Motor neuron (in vitro differentiated cells): Measurements from ENCODE around the gene SPARCL1. TPM values are rescaled to one million over a fixed set of nuclear protein-coding genes. Genes with fewer than 3 reads are reported as not detected.

Experiments
- ATAC-seq, 8 experiments: fragments of 200-7000 bp; cut with Tn5 transposase; replicated peaks in 6 of 8; 2 replicates each; pipeline ENCODE4 v1.8.0; 2021; ENCODE audit warnings: mild to moderate bottlenecking in 8 of 8, moderate library complexity in 8 of 8
- H3K27ac ChIP-seq, 2 donors: fragments of 250-450 bp; sonication (Bioruptor Pico); 2 replicates each; pipeline ENCODE4 v1.9.0; 2021; ENCODE audit warnings: antibody characterized with exemption in 2 of 2, mild to moderate bottlenecking in 2 of 2, moderate library complexity in 1 of 2
- H3K4me1 ChIP-seq, 2 donors: fragments of 250-450 bp; sonication (Bioruptor Pico); replicated peaks in 1 of 2; 2 replicates each; pipeline ENCODE4 v1.6.1; 2021; ENCODE audit warnings: antibody characterized with exemption in 2 of 2, mild to moderate bottlenecking in 2 of 2, moderate library complexity in 1 of 2
- H3K4me3 ChIP-seq, 5 donors: fragments of 250-450 bp; sonication (Bioruptor Pico); 2 replicates each; pipeline ENCODE4 v1.9.0; 2021; ENCODE audit warnings: antibody characterized with exemption in 5 of 5, mild to moderate bottlenecking in 5 of 5, moderate library complexity in 4 of 5
- WGBS, 10 experiments: fragments of 450-650 bp; shearing (Covaris generic); methylation state at CpG; one replicate each; pipeline ENCODE4 v1.0.0; 2022; 5-methylcytosine and 5-hydroxymethylcytosine counted together
- in situ Hi-C, 9 experiments: fragments of 400-800 bp; cut with MboI; loops; one replicate each; pipeline ENCODE4 v1.15.0; 2021; ENCODE audit warnings: low sequenced_read_pairs in 9 of 9, low pct_unique_long_range_greater_than_20kb in 2 of 9; ENCODE audit not compliant: unreplicated experiment in 9 of 9
- total RNA-seq, 8 experiments: library from RNA; unstranded; fragments of 300-600 nt; gene quantifications; 2 replicates each; pipeline versions ENCODE4 v1.2.3 to v1.2.4, GENCODE V29; 2022

The SPARCL1 gene
- total RNA-seq, 8 experiments from 2014 or later: 0.36 to 473 (median 7.8) TPM

- H3K27ac ChIP-seq: no peak overlapping the region
- H3K4me1 ChIP-seq: no peaks in the 10 kb centered on the region
- H3K4me3 ChIP-seq: no peak overlapping the region
- 4 to 100% (median 86%) methylated on average over 1 to 5 of the region's 5 CpGs for WGBS, 10 experiments
- in situ Hi-C loops: loop anchor here in 1 of 9 experiments (25.0 kb wide), 1 partner anchor 431 kb away; the partner anchor contains the start of gene SPP1
- ATAC-seq: peak in 3 of 8 experiments; percentile 28 to 96 (median 88)
These were observed 26.8 kb upstream of the SPARCL1 start for GRCh38 chr4:87555773-87556619.

GRCh38 chr4:87553182-87553581 is 24.0 kb upstream of the SPARCL1 start:
- no peak for ATAC-seq
- 48 to 92% (median 73%) methylated on average over 2 to 4 of the region's 4 CpGs; no CpG with 5 or more reads in 1 of the 10 experiments for WGBS, 10 experiments
- Histone ChIP-seq H3K27ac (no peak overlapping the region), H3K4me3 (no peak overlapping the region), H3K4me1 (no peaks in the 10 kb centered on the region)
- in situ Hi-C loops: loop anchor here in 1 of 9 experiments (25.0 kb wide), 1 partner anchor 434 kb away; the partner anchor contains the start of gene SPP1

- no peak for ATAC-seq
- in situ Hi-C loops: loop anchor here in 1 of 9 experiments (25.0 kb wide), 1 partner anchor 436 kb away; the partner anchor contains the start of gene SPP1
- 20 to 100% (median 58%) methylated on average over 1 to 3 of the region's 3 CpGs; no CpG with 5 or more reads in 1 of the 10 experiments for WGBS, 10 experiments
- no peaks in the 10 kb centered on the region for H3K4me1 ChIP-seq
- H3K4me3 ChIP-seq: no peak overlapping the region
- H3K27ac ChIP-seq: no peak overlapping the region
These were observed 22.2 kb upstream of the SPARCL1 start for GRCh38 chr4:87551361-87551760.

GRCh38 chr4:87547016-87547708 is 18.0 kb upstream of the SPARCL1 start:
- no peak overlapping the region for H3K4me3 ChIP-seq
- no peak overlapping the region for H3K27ac ChIP-seq
- no peak for ATAC-seq
- H3K4me1 ChIP-seq: no peaks in the 10 kb centered on the region
- WGBS, 10 experiments: 48 to 100% (median 60%) methylated on average over 3 to 5 of the region's 5 CpGs; no CpG with 5 or more reads in 1 of the 10 experiments
- in situ Hi-C loops: loop anchor here in 2 of 9 experiments (10.0 to 25.0 kb wide), 2 partner anchors 290 to 298 kb away; partner anchors contain the start of gene MEPE (in 1 of the 2)

- Histone ChIP-seq H3K27ac (no peak overlapping the region), H3K4me3 (no peak overlapping the region), H3K4me1 (no peaks in the 10 kb centered on the region)
- in situ Hi-C loops: loop anchor here in 2 of 9 experiments (10.0 to 25.0 kb wide), 2 partner anchors 292 to 300 kb away; partner anchors contain the start of gene MEPE (in 1 of the 2)
- WGBS, 10 experiments: 20 to 100% (median 80%) methylated on average over 1 to 3 of the region's 3 CpGs; no CpG with 5 or more reads in 3 of the 10 experiments
- no peak for ATAC-seq
These were observed 15.9 kb upstream of the SPARCL1 start for GRCh38 chr4:87545052-87545451.

GRCh38 chr4:87543835-87544461 is 14.8 kb upstream of the SPARCL1 start:
- no peak overlapping the region for H3K27ac ChIP-seq
- WGBS, 10 experiments: 0 to 40% (median 10%) methylated on average over 1 to 3 of the region's 3 CpGs
- ATAC-seq: peak in 5 of 8 experiments; percentile 55 to 87 (median 80)
- no peaks in the 10 kb centered on the region for H3K4me1 ChIP-seq
- no peak overlapping the region for H3K4me3 ChIP-seq
- in situ Hi-C loops: loop anchor here in 2 of 9 experiments (10.0 to 25.0 kb wide), 2 partner anchors 293 to 301 kb away; partner anchors contain the start of gene MEPE (in 1 of the 2)

GRCh38 chr4:87542734-87543312 is 13.6 kb upstream of the SPARCL1 start:
- in situ Hi-C loops: loop anchor here in 2 of 9 experiments (10.0 to 25.0 kb wide), 2 partner anchors 294 to 302 kb away; partner anchors contain the start of gene MEPE (in 1 of the 2)
- ATAC-seq: no peak
- Histone ChIP-seq H3K4me3 (no peak overlapping the region), H3K4me1 (no peaks in the 10 kb centered on the region), H3K27ac (no peak overlapping the region)

- in situ Hi-C loops: loop anchor here in 2 of 9 experiments (10.0 to 25.0 kb wide), 2 partner anchors 295 to 303 kb away; partner anchors contain the start of gene MEPE (in 1 of the 2)
- no peak overlapping the region for H3K4me3 ChIP-seq
- H3K27ac ChIP-seq: no peak overlapping the region
- 63 to 97% (median 82%) methylated on average over 1 to 6 of the region's 6 CpGs for WGBS, 10 experiments
- no peak for ATAC-seq
- H3K4me1 ChIP-seq: no peaks in the 10 kb centered on the region
These were observed 13.0 kb upstream of the SPARCL1 start for GRCh38 chr4:87541956-87542709.

- H3K27ac ChIP-seq: no peak overlapping the region
- 0 to 80% (median 49%) methylated on average over 1 to 3 of the region's 4 CpGs; no CpG with 5 or more reads in 2 of the 10 experiments for WGBS, 10 experiments
- H3K4me3 ChIP-seq: no peak overlapping the region
- no peak for ATAC-seq
- in situ Hi-C loops: loop anchor here in 2 of 9 experiments (10.0 to 25.0 kb wide), 2 partner anchors 296 to 303 kb away; partner anchors contain the start of gene MEPE (in 1 of the 2)
- H3K4me1 ChIP-seq: no peaks in the 10 kb centered on the region
These were observed 12.3 kb upstream of the SPARCL1 start for GRCh38 chr4:87541521-87541920.

GRCh38 chr4:87540146-87541058 is 11.2 kb upstream of the SPARCL1 start:
- Histone ChIP-seq H3K4me1 (no peaks in the 10 kb centered on the region), H3K4me3 (no peak overlapping the region), H3K27ac (no peak overlapping the region)
- in situ Hi-C loops: loop anchor here in 2 of 9 experiments (10.0 to 25.0 kb wide), 2 partner anchors 297 to 304 kb away; partner anchors contain the start of gene MEPE (in 1 of the 2)
- peak in 1 of 8 experiments; percentile 35 for ATAC-seq
- 7 to 100% (median 85%) methylated on average over 3 to 14 of the region's 15 CpGs for WGBS, 10 experiments

- WGBS, 10 experiments: 13 to 100% (median 64%) methylated on average over 1 of the region's 1 CpG; no CpG with 5 or more reads in 1 of the 10 experiments
- no peak overlapping the region for H3K27ac ChIP-seq
- in situ Hi-C loops: loop anchor here in 1 of 9 experiments (25.0 kb wide), 1 partner anchor 304 kb away; the partner anchor contains the start of gene MEPE
- ATAC-seq: no peak
- H3K4me3 ChIP-seq: no peak overlapping the region
- H3K4me1 ChIP-seq: peaks cover 9 to 10% of the 10 kb centered on the region in 2 donors
These were observed 3.7 kb upstream of the SPARCL1 start for GRCh38 chr4:87532907-87533306.
